HG03442 (cell line): ENCODE results near the gene MED12L.

Experiments
- ATAC-seq: cut with Tn5 transposase; IDR thresholded peaks from one replicate; pipeline ENCODE4 v1.9.1; 2021; ENCODE audit warnings: mild to moderate bottlenecking, moderate library complexity; ENCODE audit not compliant: unreplicated experiment

MED12L gene

DNA sequence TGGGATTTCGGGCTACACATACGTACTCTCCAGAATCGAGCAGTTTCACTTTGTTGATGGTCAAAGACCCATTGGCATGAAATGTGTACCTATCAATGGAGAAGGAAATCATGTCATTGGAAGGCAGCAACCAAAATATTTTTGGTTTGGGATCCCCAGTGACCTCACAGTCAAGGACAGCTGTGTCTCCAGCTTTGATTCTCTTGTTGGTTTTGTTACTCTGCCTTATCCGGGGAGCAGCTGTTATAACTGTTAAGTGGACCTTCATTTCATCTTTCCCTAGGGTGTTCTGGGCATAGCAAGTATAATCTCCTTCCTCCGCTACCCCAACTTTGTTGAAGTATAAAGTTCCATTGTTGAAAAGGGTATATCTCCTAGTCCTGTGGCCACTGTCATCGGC, 352.4 kb downstream of the MED12L start:
- ATAC-seq: no peak

DNA sequence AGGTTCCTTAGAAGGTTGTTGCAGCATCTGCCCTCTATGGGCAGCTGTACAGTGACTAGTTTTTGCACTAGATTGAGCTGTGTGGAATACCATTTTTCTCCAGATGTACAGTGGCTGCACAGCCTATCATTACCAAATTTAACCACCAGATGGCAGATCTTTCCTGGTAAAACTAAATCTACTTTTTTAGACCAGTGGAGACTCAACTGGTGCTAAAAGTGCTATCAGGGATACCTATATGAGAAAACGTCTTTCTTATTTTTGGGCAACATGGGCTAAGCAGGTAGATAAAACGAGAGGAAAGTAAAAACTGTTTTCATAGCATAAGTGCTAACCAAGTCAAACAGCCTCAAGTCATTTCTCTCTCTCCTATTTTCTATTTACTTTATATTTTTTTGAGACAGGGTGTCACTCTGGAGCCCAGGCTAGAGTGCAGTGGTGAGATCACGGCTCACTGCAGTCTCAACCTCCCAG, 354.2 kb downstream of the MED12L start:
- ATAC-seq: peak; percentile 74

DNA sequence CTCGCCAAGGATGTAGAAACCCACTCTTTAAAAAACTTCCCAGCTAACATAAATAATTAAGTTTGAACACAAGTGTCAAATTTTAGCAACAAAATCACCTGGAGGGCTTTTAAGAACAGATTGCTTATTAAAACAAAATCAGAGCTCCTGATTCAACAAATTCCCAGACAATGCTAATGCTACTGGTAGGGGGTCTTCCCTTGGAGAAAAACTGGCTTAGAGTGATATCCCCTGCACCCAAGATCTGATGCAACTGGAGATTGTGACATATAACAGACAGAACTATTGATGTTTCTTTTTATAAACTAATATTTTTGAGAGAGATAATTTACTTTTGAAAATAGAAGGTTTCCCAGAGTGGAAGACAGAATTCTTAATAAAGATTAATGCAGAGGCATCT, 355.5 kb downstream of the MED12L start:
- ATAC-seq: no peak

DNA sequence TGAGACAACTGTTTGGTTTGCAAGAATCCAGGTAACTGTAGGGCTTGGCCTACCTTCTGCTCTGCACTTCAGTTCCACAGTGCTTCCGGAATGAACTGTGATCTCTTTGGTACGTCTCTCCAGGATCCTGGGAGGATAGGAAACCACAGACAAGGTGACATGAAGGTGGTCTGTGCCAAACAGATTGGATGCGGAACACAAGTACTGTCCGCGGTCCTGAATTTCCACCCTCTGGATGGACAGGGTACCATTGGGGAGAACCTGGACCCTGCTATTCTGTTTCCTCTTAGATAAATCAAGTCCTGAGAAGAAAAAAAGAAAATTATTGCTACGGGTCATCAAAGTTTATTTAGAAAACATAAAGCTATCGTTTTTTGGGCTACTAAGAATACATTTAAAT, 358.1 kb downstream of the MED12L start:
- ATAC-seq: no peak

GRCh38 chr3:151445273-151446001, 360.0 kb downstream of the MED12L start:
- no peak for ATAC-seq

- no peak for ATAC-seq
Observed at GRCh38 chr3:151446002-151446340, 360.5 kb downstream of the MED12L start.

DNA sequence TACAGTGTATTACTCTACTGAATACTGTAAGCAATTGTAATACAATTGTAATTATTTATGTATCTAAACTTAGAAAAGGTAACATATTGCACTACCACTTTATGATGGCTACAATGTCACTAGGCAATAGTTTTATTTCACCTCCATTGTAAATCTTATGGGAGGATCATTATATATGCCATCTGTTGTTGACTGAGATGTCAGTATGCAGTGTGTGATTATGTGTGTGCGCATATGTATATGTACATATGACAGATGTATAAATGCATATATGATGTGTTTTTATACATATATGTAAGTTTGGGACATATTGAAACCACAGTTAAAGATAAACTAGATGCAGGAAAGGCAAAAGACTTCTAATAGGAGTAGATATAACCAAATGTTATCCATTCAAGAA, 366.9 kb downstream of the MED12L start:
- no peak for ATAC-seq

- no peak for ATAC-seq
Observed at GRCh38 chr3:151452841-151453240, 367.4 kb downstream of the MED12L start.

- ATAC-seq: no peak
Observed at GRCh38 chr3:151456065-151456464, 370.6 kb downstream of the MED12L start.

DNA sequence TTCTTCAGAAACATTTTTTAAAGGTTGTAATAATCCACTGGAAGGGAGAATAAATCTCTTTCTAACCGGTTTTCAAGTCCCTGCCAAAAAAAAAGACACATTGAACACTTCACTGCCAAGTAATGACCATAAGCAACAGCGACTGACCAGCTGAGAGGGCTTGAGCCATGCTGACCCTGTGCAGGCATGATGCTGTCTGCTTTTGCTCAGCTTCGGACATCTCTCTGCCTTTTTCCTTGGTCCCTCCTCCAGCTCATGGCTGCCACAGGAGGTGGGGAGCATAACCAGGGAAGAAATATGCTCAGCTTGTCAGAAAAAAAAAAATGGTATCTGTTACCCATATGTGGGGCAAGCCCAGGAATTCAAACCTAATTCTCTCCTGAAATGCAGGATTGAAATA, 373.9 kb downstream of the MED12L start:
- no peak for ATAC-seq

- ATAC-seq: no peak
Observed at GRCh38 chr3:151460228-151460627, 374.8 kb downstream of the MED12L start.

GRCh38 chr3:151460774-151461450, 375.4 kb downstream of the MED12L start, which contains the start of gene IGSF10:
IGSF10 (minus strand) TSS chr3:151461061; CDS start chr3:151458709, 2,352 bp downstream.
- no peak for ATAC-seq

GRCh38 chr3:151462278-151462780, 376.9 kb downstream of the MED12L start:
- ATAC-seq: no peak

DNA sequence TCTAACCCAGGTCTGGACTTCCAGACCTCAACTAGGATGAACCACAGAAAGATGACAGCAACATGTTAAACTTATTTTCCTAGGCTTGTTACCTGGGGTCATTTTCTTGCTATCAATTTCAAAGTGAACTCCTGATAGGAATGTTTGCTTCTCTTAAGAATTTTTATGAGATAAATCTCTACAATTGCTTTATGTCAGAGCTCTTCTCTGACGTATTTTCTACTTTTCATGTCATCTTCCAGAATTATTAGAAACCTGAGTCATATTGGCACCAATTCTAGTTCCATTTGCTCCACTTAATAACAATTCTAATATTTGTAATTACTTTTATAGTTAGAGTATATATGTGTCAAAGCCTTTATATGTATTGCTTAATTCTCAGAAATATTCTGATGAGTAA, 377.5 kb downstream of the MED12L start:
- ATAC-seq: no peak

DNA sequence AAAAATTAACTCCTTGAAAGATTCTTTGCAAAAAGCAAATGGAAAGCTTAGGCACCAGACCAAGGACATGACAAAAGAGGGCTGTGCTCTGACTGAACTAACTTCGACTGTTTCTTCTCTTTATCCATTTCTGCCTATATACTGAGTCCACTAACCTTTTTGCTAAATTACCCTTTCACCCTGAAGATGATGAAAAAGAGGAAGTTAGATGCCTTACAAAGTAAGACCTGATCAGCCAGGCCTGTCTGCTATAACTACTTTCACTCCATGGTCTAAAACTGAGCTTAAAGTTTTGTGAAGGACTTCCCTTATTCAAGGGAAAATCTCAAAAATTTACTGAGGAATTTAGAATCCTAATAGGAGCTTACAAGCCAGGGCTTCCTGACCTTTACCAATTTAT, 381.6 kb downstream of the MED12L start:
- ATAC-seq: no peak

DNA sequence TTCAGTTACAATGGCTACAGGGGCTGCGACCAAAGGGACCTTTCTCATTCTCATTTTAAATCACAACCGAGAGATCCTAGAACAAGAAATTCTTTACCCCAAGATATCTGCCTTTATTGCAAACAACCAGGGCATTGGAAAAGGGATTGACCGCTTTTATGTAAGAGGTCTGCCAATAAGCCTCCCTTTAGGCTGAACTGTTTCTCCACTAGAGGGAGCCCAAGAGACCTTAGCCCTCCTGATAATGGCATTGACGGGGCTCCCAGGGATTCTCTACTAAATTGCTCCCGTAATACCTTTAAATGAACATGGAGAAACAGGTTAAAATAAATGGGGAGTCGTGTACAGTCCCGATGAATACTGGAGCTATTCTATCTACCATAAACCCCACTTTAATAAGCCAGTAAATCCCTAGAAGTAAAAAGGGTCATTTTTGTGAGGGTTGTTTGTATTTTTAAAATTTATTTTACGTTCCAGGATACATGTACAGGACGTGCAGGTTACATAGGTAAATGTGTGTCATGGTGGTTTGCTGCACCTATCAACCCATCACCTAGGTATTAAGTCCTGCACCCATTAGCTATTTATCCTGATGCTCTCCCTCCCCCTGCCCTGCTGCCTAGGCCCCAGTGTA, 382.9 kb downstream of the MED12L start:
- ATAC-seq: peak; percentile 85

DNA sequence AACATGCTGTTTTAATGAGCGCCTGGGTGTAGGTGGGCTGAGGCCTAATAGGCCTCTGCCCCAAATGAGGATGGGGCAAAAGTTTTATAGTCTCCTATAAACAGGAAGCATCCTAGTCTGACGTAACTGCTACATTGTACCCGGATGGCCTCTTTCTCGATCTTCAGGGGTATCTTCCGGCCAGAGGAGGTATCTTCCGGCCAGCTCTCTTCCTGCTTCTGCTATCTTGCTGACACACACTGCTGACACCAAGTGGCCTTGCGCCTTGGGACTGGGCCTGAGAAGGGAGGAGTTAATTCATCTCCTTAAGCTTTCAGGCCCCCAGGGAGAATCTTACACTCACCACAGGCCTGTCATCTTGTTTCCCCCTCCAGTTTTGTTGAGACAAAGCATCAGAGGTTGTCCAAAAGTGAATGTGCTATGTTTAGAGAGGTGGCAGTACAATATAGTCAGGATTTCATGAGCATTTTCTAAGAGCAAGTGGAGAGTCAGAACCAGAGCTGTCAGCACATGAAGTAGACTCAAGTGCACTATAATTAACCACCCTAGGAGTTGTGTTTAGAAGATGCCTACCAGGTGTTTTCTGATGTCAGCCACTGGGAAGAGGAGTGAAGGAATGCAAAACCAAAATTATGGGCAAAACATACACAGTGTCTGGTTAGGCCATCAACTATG, 391.0 kb downstream of the MED12L start:
- ATAC-seq: no peak

DNA sequence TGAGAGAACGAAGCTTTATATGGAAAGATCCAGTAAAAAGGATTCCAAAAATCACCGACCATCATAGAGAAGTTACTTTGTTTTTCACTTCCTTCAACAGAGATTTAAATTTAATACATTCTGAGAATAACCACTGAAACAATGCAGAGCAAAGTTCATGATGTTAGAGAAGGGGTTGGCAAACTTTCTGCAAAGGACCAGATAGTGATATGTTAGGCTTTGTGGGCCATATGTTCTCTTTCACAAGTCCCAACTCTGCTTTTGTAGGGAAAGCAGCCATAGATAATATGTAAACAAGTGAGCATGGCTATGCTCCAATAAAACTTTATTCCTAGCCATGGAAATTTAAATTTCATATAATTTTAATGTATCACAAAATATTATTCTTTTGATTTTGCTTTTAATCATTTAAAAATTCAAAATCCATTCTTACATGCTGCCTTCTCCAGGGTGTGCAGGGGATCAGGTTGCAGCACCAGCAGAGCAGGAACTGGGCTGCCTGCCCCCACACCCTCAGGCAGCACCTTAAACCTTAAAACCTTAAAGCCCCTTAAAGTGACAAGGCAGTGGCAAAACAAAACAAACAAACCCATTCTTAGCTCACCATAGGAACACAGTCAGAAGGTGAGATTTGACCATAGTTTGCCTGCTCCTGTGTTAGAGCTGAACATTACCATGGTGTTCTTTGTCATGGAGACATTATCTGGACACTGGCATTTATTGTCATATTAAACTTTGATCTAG, 392.3 kb downstream of the MED12L start:
- ATAC-seq: no peak

- no peak for ATAC-seq
Observed at GRCh38 chr3:151478335-151478697, 392.9 kb downstream of the MED12L start.

GRCh38 chr3:151479452-151479851, 394.0 kb downstream of the MED12L start:
- ATAC-seq: no peak

DNA sequence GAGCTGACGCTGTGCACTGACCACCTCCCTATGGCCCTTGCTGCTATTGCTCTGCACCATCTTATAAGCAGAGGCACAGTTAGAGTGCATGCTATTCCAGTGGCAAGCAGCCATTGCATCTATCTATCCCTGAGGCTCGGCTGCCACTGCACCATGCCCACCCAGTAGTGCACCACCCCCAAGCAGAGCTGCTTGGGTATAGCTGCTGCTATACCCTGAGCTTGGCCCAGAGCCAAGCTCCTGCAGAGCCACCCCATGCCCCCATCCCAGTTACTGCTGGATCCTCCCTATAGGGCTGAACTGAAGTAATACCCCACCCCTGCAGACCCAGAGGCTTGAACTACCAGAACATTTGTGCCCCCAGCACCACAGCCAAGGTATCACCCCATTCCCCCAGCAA, 395.0 kb downstream of the MED12L start:
- no peak for ATAC-seq
